Body of pancreas (tissue), 4 donors: ENCODE measurements around the gene AIP.

ENCODE experiments used
- CTCF ChIP-seq, 7 experiments: fragments of 450-650 bp in 4 of 7; fragments of 200-600 bp in 3 of 7; sonication (generic) in 3 of 7; IDR thresholded peaks; one replicate each; pipeline ENCODE4 v1.5.1; 2016 to 2019; ENCODE audit warnings: antibody characterized with exemption in 7 of 7
- POLR2A ChIP-seq, 3 donors: fragments of 450-650 bp; IDR thresholded peaks; one replicate each; pipeline ENCODE4 v1.6.1; 2016; ENCODE audit warnings: antibody characterized with exemption in 3 of 3, mild to moderate bottlenecking in 2 of 3

DNA sequence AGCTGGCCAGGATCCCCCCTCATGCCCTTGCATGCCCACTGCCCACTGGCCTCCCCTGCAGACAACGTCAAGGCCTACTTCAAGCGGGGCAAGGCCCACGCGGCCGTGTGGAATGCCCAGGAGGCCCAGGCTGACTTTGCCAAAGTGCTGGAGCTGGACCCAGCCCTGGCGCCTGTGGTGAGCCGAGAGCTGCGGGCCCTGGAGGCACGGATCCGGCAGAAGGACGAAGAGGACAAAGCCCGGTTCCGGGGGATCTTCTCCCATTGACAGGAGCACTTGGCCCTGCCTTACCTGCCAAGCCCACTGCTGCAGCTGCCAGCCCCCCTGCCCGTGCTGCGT is 7.9 kb downstream of the AIP start:
- TF ChIP-seq POLR2A (IDR thresholded peaks at IDR 0.05) (no peak), CTCF (IDR thresholded peaks at IDR 0.05) (no peak)
